Right lung (tissue), 10 donors: ENCODE measurements around the gene TRIM77. TPM values are rescaled to one million over a fixed set of nuclear protein-coding genes. Genes with fewer than 3 reads are reported as not detected.
"Not testable (repeated sequence)": the region's sequence is repeated elsewhere in the genome, so short reads cannot be mapped to it uniquely, and the experiment has no call there.

Experiments
- DNase-seq, 2 donors: peaks; one replicate each; pipeline ENCODE4 v3.0.0-alpha.2; 2013
- long read RNA-seq, 8 donors: transcript quantifications; one replicate each; lab custom pipeline, GENCODE V29; 2026
- polyA plus RNA-seq, 5 donors: library from polyadenylated mRNA; unstranded; fragments of 120-200 nt; gene quantifications; one replicate each; pipeline versions ENCODE4 v1.2.1 to v1.2.3, GENCODE V29; 2013; ENCODE audit warnings: inconsistent platforms in 1 of 5, low replicate concordance in 1 of 5; ENCODE audit not compliant: insufficient read length in 5 of 5, insufficient read depth in 1 of 5

Gene TRIM77, protein sequence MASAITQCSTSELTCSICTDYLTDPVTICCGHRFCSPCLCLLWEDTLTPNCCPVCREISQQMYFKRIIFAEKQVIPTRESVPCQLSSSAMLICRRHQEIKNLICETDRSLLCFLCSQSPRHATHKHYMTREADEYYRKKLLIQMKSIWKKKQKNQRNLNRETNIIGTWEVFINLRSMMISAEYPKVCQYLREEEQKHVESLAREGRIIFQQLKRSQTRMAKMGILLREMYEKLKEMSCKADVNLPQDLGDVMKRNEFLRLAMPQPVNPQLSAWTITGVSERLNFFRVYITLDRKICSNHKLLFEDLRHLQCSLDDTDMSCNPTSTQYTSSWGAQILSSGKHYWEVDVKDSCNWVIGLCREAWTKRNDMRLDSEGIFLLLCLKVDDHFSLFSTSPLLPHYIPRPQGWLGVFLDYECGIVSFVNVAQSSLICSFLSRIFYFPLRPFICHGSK
- not detected for polyA plus RNA-seq
- long read RNA-seq, donor 1, result 0 reads
- long read RNA-seq, donor 2, result 0 reads
- long read RNA-seq, donor 3, result 0 reads
- long read RNA-seq, donor 4, result 0 reads
- long read RNA-seq, donor 5, result 0 reads
- long read RNA-seq, donor 6, result 0 reads
- long read RNA-seq, donor 7, result 0 reads
- long read RNA-seq, donor 8, result 0 reads

DNA sequence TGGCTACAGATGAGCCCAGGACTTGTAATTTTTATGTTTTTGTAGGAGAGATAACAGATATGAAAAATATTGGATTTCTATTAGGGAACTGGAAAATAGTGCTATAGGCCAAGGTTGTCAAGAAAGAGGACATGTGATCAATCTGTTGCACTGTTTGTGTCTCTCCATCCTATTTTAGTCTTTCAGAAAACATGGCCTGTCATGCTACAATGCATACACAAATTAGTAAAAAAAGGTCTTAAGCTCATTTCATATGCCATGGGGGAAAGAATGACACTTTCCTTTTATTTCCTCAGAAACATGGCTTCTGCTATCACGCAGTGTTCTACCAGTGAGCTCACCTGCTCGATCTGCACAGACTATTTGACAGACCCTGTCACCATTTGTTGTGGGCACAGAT lies at the start of gene TRIM77:
TSS of gene TRIM77 (plus strand) at position 301 of the 400 bp plus-strand sequence. CDS start at position 301, 0 bp downstream.
- not testable (repeated sequence) for DNase-seq

GRCh38 chr11:89667001-89667400 lies 43.1 kb upstream of the TRIM77 start:
- no peak for DNase-seq

DNA sequence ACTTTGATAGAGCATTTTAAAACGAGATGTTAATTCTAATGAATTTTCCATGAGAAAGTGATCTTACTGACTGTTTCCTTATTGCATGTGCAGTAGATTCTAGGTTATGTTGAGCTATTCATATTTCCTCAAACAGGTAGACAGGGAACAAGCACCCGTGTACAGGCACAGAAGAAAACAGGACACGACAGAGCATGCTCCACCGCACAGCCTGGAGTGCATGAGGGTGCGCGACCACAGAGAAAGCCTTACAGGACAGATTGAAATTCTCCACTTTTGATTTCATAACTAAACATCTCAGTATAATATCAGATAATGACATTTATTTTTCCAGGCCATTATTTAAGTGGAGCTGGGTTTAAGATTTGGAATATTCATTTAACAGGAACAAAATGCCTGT lies 41.9 kb upstream of the TRIM77 start:
- not testable (repeated sequence) for DNase-seq

DNA sequence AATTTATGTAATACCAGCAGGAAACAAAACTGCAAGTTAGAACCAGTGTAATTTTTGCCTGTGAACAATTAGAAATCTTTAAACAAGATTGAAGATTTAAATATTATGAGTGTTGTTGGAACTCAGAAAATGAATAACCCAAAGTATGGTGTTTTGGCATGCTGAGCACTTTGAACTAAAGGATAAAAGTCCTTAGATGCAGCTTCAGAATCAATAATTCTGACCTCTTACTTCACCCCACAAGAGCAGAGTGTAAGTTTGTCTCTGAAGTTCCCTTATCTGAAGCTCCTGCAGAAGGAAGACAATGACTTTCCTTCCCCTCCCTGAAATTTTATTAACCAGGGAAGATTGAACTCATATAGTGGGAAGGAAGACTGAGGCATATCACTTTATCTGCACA lies 40.5 kb upstream of the TRIM77 start:
- not testable (repeated sequence) for DNase-seq

DNA sequence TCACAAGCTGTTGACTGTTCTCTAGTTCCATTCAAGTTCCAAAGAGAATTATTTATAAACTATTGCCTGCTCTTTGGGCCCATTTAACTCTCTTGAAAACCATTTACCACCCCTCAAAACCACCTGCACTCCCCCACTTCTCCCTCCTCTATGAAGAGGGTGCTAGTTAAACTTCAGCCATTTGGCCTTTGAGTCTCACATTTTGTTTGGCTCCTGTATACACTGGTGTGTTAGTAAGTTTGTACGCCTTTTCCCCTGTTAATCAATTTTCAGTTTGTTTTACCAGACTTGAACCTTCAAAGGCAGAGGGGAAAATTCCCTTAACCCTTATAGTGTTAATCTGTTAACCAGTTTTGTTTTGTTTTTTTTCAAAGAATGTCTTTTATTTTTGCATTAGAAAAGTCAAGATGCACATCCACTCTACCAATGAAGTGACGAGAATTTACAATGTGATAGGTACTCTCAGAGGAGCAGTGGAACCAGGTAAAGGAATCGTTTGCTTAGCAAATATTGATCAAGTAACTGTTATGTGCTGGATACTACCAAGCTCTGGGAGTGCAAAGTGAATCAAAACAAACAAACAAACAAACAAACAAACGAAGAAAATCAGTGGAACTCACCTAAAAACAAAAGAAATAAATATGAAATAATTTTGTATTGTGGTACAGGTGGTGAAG lies 40.0 kb upstream of the TRIM77 start:
- not testable (repeated sequence) for DNase-seq

- not testable (repeated sequence) for DNase-seq
Observed at GRCh38 chr11:89672547-89672946, 37.6 kb upstream of the TRIM77 start.

DNA sequence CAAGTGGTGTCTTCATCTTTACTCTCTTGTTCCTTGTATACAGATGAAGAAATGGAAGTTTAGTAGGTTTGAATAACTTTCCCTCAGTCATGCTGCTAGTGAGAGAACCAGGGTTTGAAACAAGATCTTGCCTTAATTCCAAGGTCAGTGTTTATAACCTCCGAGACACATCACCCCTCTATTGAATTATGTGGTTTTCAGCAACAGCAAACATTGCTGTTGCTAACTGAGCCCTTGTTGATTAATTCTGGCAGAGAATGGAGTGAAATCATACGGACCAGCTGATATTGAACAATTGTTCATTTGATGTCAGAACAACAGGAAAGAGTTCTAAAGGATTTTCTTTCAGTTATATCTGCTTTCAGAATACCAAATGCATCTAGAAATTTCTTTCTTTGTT lies 36.7 kb upstream of the TRIM77 start:
- not testable (repeated sequence) for DNase-seq

GRCh38 chr11:89675383-89675782 lies 34.7 kb upstream of the TRIM77 start:
- not testable (repeated sequence) for DNase-seq

DNA sequence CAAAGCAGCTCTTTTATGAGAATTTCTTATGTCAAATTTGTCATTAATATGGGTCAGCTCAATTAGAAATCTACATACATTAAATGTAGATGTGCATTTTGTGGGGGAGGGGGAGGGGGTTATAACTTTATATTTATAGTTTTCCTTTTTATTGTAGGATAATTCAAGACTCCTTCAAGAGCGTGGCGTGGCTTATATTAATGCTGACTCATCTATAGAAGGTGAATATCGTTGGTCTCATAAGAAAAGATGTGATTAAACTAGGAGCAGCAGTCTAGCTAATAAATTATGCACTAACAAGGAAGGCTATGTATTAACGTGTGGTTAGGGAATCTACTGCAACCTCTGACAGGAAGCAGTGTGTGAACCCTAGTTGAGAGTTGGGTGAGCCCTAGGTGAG lies 34.2 kb upstream of the TRIM77 start:
- DNase-seq, result not testable (repeated sequence)

- DNase-seq, result not testable (repeated sequence)
Observed at GRCh38 chr11:89707080-89707479, 3.0 kb upstream of the TRIM77 start.

DNA sequence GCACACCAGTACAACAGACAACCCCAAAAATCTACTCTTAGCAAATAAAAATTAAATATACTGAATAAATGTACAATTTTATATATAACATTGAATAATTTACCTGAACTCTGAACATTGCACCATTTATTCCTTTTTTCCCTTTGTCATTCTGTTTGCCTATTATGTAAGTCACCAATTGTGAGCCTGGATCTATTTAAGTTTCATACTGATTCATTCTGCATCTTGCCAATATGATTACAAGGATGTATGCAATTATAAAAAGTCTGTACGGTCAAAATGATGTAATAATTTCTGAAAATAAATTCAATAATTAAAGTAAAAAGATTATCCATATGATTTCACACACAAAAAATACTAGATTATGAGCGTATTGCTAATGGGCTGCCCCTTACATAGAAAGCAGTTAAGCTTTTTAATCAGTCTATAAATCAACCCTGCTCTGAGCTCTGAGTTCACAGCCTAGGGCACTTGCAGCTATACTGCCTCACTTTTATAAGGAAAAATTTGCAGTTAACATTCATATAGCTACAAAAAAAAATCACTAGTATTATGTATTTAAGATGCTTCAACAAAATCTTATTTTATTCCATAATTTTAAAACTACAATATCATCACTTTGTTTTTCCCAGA lies 14.9 kb downstream of the TRIM77 start:
- not testable (repeated sequence) for DNase-seq

- DNase-seq, result not testable (repeated sequence)
Observed at GRCh38 chr11:89730215-89730614, 20.1 kb downstream of the TRIM77 start.

- DNase-seq, result no peak
Observed at GRCh38 chr11:89736566-89736965, 26.5 kb downstream of the TRIM77 start.

DNA sequence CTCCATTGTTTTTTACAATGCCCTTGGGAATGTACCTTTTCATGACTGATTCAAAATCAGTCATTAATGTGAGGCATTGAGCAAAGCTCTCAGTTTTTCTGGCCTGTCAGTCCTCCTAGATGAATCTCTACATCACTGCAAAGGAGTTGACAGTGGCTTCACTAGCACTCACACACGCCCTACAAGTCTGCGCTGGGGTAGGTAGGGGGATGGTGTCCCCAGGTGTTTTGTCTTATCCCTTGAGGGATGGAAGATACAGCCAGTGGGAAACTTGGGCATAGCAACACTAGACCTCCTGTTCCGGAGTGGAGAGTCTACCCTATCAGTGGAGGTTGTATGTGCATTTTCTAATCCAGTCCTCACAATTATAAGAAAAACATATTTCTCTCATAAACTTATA lies 27.0 kb downstream of the TRIM77 start:
- DNase-seq, result no peak

DNA sequence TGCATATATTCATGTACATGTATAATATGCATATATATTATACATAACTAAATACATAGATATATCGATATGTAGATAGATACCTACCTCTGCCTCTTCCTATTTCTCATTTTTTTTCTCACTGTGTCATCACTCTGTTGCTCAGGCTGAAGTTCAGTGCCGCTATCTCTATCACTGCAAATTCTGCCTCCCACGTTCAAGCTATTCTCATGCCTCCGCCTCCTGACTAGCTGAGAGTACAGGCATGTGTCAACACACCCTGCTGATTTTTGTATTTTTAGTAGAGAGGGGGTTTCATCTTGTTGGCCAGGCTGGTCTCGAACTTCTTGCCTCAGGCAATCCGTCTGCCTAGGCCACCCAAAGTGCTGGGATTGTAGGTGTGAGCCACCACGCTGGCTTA lies 31.3 kb downstream of the TRIM77 start:
- DNase-seq, result not testable (repeated sequence)

DNA sequence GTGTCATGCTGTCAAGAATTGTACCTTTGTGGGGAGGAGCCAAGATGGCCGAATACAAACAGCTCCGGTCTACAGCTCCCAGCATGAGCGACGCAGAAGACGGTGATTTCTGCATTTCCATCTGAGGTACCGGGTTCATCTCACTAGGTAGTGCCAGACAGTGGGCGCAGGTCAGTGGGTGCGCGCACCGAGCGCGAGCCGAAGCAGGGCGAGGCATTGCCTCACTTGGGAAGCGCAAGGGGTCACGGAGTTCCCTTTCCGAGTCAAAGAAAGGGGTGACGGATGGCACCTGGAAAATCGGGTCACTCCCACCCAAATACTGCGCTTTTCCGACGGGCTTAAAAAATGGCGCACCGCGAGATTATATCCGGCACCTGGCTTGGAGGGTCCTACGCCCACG lies 34.1 kb downstream of the TRIM77 start:
- not testable (repeated sequence) for DNase-seq

DNA sequence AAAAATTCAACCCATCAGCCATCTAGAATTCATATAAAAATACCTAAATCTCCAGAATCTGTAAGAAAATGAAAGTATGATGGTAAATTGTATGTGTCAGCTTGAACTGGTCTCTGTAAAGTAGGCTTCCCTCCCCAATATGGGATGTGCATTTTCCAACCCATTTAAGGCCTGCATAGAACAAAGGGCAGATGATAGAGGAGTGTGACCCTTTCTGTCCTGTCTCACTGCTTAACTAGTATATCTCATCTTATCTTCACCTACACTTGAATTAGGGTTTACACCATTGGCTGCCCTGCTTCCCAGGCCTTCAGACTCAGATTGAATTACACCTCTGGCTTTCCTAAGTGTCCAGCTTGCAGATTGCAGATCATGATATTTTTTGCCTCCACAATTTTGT lies 40.7 kb downstream of the TRIM77 start:
- not testable (repeated sequence) for DNase-seq

Other genes starting within 250 kb of the TRIM77 start
- gene NOX4, start 218.9 kb upstream of the TRIM77 start, polyA plus RNA-seq, result 1 to 10 TPM; 3.3 to 5.4 (median 4.7) TPM
- gene TRIM49, start 98.3 kb downstream of the TRIM77 start, polyA plus RNA-seq, result not detected
- under 1 TPM in 1 of 5 donors, not detected in 4; 0.07 TPM for gene TRIM64B, start 168.2 kb downstream of the TRIM77 start, polyA plus RNA-seq
- gene TRIM49D1, start 211.9 kb downstream of the TRIM77 start, polyA plus RNA-seq, result not detected
- gene TRIM49D2, start 213.8 kb downstream of the TRIM77 start, polyA plus RNA-seq, result not detected